22Rv1 (cell line): ENCODE results near the gene TECR.

Experiments used
- ZFX ChIP-seq: fragments of 450-650 bp; IDR thresholded peaks from 2 replicates; pipeline ENCODE4 v1.6.1; 2017; ENCODE audit warnings: antibody characterized with exemption, borderline replicate concordance
- TF ChIP-seq, protein P1 (sequence below): fragments of 450-650 bp; IDR thresholded peaks from 2 replicates; pipeline ENCODE4 v1.5.1; 2017; ENCODE audit warnings: mild to moderate bottlenecking

DNA sequence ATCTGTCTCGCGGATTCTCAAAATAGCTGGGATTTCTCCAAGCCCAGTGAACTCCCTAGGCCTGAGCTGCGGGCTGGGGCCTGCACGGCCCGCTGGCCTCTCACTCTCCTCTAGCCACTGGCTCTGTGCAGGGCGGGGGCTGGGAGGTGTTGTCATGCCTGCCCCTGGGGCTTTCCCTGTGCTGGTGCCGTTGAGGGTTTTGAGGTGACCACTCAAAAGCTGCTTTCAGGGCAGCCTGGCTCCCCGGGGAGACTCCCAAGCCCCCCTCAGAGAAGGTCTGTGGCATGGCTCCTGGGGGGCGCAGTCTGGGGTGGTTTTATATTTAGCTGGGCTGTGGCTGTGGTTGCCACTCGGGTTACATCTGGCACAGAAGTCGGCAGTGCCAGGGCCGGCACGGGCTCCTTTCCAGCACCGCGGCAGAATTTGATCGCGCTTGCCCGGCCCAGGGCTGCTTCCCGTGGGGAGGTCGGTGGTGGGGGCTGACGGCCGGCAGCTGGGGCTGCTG, 32.5 kb downstream of the TECR start:
- TF ChIP-seq, protein P1, sequence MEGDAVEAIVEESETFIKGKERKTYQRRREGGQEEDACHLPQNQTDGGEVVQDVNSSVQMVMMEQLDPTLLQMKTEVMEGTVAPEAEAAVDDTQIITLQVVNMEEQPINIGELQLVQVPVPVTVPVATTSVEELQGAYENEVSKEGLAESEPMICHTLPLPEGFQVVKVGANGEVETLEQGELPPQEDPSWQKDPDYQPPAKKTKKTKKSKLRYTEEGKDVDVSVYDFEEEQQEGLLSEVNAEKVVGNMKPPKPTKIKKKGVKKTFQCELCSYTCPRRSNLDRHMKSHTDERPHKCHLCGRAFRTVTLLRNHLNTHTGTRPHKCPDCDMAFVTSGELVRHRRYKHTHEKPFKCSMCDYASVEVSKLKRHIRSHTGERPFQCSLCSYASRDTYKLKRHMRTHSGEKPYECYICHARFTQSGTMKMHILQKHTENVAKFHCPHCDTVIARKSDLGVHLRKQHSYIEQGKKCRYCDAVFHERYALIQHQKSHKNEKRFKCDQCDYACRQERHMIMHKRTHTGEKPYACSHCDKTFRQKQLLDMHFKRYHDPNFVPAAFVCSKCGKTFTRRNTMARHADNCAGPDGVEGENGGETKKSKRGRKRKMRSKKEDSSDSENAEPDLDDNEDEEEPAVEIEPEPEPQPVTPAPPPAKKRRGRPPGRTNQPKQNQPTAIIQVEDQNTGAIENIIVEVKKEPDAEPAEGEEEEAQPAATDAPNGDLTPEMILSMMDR, result no peak
- no peak for TF ChIP-seq ZFX
